D341Med (cell line): ENCODE data around the gene GPAM.
"Not testable (repeated sequence)": the region's sequence is repeated elsewhere in the genome, so short reads cannot be mapped to it uniquely, and the experiment has no call there.

Source experiments
- DNase-seq: peaks from one replicate; pipeline ENCODE4 v3.0.0; 2012; ENCODE audit warnings: low spot score

Gene GPAM

DNA sequence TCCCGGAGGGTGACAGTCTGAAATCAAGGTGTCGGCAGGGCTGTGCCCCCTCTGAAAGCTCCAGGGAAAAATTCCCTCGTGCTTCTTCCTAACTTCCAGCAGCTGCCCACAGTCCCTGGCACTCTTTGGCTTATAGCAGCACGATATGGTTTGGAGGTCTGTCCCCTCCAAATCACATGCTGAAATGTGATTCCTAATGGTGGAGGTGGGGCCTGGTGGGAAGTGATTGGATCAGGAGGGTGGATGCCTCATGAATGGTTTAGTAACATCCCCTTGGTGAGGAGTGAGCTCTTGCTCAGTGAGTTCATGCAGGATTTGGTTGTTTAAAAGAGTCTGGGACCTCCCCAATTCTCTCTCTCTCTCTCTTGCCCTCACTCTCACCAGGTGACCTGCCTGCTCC is 51.1 kb downstream of the GPAM start:
- no peak for DNase-seq

DNA sequence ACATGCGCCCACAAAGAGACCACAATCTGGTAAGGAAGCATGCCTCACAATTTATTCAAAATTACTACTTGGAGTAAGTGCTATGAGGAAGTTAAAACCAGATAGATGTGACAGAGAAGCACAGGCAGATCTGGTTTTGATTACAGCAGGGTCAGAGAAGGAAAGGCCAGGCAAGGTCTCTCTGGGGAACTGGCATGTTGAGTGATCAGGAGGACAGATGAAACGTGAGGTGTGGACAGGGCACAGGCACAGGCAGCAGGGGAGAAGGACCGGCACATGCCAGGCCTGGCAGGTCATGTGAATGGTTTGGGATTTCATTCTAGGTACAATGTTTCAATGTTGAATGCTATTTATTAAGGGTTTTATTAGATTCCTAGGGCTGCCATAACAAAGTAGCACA is 51.6 kb downstream of the GPAM start:
- no peak for DNase-seq

GRCh38 chr10:112131346-112131745 is 52.2 kb downstream of the GPAM start:
- DNase-seq, result no peak

DNA sequence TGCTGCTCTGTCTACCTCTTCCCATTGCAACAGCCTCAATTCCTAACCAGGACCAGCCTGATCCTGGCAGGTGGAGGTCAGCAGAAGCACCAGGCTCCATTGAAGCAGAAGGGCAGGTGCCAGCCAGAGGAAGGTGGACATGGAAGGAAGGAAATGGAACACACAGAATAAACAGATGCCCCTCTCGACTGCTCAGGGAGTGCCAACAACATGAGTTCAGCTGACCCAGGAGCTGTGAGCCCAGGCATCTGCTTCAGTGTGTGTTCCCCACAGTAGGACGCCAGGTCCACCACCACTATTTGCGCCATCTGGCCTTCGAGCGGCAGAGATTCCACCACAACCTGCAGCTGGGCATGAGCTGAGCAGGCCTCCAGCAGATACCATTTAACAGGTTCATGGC is 56.7 kb downstream of the GPAM start:
- no peak for DNase-seq

GRCh38 chr10:112126172-112126571 is 57.4 kb downstream of the GPAM start:
- no peak for DNase-seq

- DNase-seq, result no peak
Observed at GRCh38 chr10:112124866-112125265, 58.7 kb downstream of the GPAM start.

DNA sequence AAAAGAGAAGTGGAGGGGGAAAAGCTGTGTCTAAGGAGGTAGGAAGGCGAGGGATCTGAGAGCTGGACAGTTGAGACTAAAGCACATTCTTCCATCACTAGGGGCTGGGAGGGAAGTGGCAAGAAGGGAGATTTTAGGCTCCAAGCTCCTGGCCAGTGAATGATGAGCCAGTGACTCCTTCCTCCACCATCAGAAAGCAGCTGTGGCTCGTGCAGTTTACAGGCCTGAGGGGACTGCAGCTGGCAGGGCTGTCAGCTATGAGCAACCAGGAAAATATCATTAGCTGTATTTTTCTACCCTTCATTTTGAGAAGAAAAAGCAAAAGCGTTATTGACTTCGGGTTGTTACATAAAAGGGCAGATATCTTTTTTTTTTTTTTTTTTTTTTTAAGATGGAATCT is 60.7 kb downstream of the GPAM start:
- no peak for DNase-seq

GRCh38 chr10:112120491-112120890 is 63.1 kb downstream of the GPAM start:
- no peak for DNase-seq

- DNase-seq, result peak; percentile 66
Observed at GRCh38 chr10:112115781-112116385, 67.7 kb downstream of the GPAM start.

DNA sequence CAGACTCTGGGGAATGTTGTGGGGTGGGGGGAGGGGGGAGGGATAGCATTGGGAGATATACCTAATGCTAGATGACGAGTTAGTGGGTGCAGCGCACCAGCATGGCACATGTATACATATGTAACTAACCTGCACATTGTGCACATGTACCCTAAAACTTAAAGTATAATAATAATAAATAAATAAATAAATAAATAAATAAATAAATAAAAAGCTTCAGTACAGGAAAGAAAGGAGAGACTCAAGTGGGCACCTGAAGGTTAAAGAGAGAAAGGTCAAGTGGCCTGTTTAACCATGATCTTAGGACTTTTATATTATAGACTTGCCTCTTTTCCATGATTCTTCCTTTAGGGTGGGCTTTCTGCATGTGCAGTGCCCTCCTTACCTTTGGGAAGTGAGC is 73.8 kb downstream of the GPAM start:
- not testable (repeated sequence) for DNase-seq
